K562 (cell line): ENCODE measurements around the gene SNCG. TPM values are rescaled to one million over a fixed set of nuclear protein-coding genes. Genes with fewer than 3 reads are reported as not detected.

Experiments used
- CHD2 ChIP-seq: IDR thresholded peaks from 2 replicates; pipeline ENCODE4 v1.6.1; 2011; ENCODE audit warnings: low read depth, low read length
- FOS ChIP-seq: IDR thresholded peaks from 3 replicates; pipeline ENCODE4 v1.6.1; 2011; ENCODE audit not compliant: insufficient read length; ENCODE audit errors: extremely low read depth
- HDAC6 ChIP-seq: IDR thresholded peaks from 2 replicates; pipeline ENCODE4 v1.6.1; 2012; ENCODE audit warnings: low read depth, mild to moderate bottlenecking, control low read depth, inconsistent platforms, low read length, moderate library complexity
- HNRNPH1 ChIP-seq: fragments of 200-400 bp; formaldehyde crosslinking; optimal IDR thresholded peaks from 2 replicates; pipeline ENCODE3; 2017; ENCODE audit warnings: low read depth, mild to moderate bottlenecking, low read length, moderate library complexity
- MAFF ChIP-seq: IDR thresholded peaks from 2 replicates; pipeline ENCODE4 v1.6.1; 2012; ENCODE audit warnings: low read length, improper control_type of control experiment
- MTA3 ChIP-seq: fragments of 450-650 bp; formaldehyde crosslinking; IDR thresholded peaks from 2 replicates; pipeline ENCODE4 v1.6.1; 2017; ENCODE audit warnings: mild to moderate bottlenecking, borderline replicate concordance
- MYC ChIP-seq, 2 experiments: fragments of 250-450 bp in 1 of 2; sonication (Bioruptor Pico) in 1 of 2; IDR thresholded peaks; 2 replicates each; pipeline versions ENCODE4 v1.5.1 to v1.6.1; 2012 to 2021; ENCODE audit warnings: low read depth in 2 of 2, borderline replicate concordance in 1 of 2, improper control_type of control experiment in 1 of 2, low read length in 1 of 2, mild to moderate bottlenecking in 1 of 2, moderate library complexity in 1 of 2
- PHF8 ChIP-seq: fragments of 200-600 bp; sonication (generic); IDR thresholded peaks from 2 replicates; pipeline ENCODE4 v1.6.1; 2012; ENCODE audit warnings: mixed run types, mild to moderate bottlenecking, inconsistent platforms, low read length, moderate library complexity, borderline replicate concordance
- POLR2A ChIP-seq: fragments of 450-650 bp; conservative IDR thresholded peaks from 2 replicates; pipeline ENCODE4 v1.6.1; 2016
- SNRNP70 ChIP-seq: fragments of 200-400 bp; formaldehyde crosslinking; optimal IDR thresholded peaks from 2 replicates; pipeline ENCODE3; 2017; ENCODE audit warnings: low read depth, low read length
- SREBF2 ChIP-seq: sonication (generic); formaldehyde crosslinking; IDR thresholded peaks from 2 replicates; pipeline ENCODE4 v1.4.0; 2020; ENCODE audit warnings: mild to moderate bottlenecking, missing genetic modification reagents
- SRSF3 ChIP-seq: fragments of 200-400 bp; formaldehyde crosslinking; IDR thresholded peaks from 2 replicates; pipeline ENCODE4 v1.6.1; 2016; ENCODE audit warnings: mild to moderate bottlenecking, low read length, moderate library complexity; ENCODE audit not compliant: insufficient read depth
- TEAD4 ChIP-seq, 2 experiments: sonication (generic) in 1 of 2; formaldehyde crosslinking in 1 of 2; IDR thresholded peaks; 2 replicates each; pipeline versions ENCODE4 v1.6.1 to v1.8.0; 2012 to 2022; ENCODE audit warnings: borderline replicate concordance in 1 of 2, inconsistent platforms in 1 of 2, low read length in 1 of 2, mild to moderate bottlenecking in 1 of 2, missing genetic modification reagents in 1 of 2
- ZNF436 ChIP-seq: fragments of 250-450, 450-650 bp; sonication (Bioruptor Pico); formaldehyde crosslinking; IDR thresholded peaks from 2 replicates; pipeline ENCODE4 v1.7.0; 2020; ENCODE audit warnings: mild to moderate bottlenecking
- polyA plus RNA-seq, 8 experiments: library from polyadenylated mRNA; depleted of rRNA in 4 of 8; stranded (reverse) in 5 of 8; unstranded in 3 of 8; fragments of >200 nt; fragmentation: Nextera tagmentation in 2 of 8; fragmentation: Illumina TruSeq in 1 of 8; extraction: Ambion mirVana in 2 of 8; extraction: Trizol in 1 of 8; gene quantifications; 2 replicates each; pipeline versions ENCODE4 v1.2.1 to v1.2.3, GENCODE V29; 2011 to 2014; ENCODE audit warnings: inconsistent platforms in 1 of 8, missing spikeins in 1 of 8
- total RNA-seq, 7 experiments: library from RNA; depleted of rRNA in 6 of 7; stranded (reverse); fragments of >200 nt in 6 of 7; fragmentation: Illumina TruSeq in 2 of 7; extraction: Trizol in 2 of 7; gene quantifications; 2 replicates each; pipeline versions ENCODE4 v1.2.1 to v1.2.3, GENCODE V29; 2011 to 2021; ENCODE audit warnings: low replicate concordance in 1 of 7
- TF ChIP-seq, protein P1 (sequence below): fragments of 450-650 bp; IDR thresholded peaks from 2 replicates; pipeline ENCODE4 v1.6.1; 2016; ENCODE audit warnings: low read depth
- TF ChIP-seq, protein P2 (sequence below): fragments of 250-450 bp; sonication (Bioruptor Pico); IDR thresholded peaks from 2 replicates; pipeline ENCODE4 v1.5.0; 2021; ENCODE audit warnings: mild to moderate bottlenecking, moderate library complexity

Gene SNCG
- total and polyA plus RNA-seq, 9 of the 15 experiments (the other 6 are each of a cell fraction or from before 2014, with no cell fraction given) = 9.8 to 146 (median 93.6) TPM

DNA sequence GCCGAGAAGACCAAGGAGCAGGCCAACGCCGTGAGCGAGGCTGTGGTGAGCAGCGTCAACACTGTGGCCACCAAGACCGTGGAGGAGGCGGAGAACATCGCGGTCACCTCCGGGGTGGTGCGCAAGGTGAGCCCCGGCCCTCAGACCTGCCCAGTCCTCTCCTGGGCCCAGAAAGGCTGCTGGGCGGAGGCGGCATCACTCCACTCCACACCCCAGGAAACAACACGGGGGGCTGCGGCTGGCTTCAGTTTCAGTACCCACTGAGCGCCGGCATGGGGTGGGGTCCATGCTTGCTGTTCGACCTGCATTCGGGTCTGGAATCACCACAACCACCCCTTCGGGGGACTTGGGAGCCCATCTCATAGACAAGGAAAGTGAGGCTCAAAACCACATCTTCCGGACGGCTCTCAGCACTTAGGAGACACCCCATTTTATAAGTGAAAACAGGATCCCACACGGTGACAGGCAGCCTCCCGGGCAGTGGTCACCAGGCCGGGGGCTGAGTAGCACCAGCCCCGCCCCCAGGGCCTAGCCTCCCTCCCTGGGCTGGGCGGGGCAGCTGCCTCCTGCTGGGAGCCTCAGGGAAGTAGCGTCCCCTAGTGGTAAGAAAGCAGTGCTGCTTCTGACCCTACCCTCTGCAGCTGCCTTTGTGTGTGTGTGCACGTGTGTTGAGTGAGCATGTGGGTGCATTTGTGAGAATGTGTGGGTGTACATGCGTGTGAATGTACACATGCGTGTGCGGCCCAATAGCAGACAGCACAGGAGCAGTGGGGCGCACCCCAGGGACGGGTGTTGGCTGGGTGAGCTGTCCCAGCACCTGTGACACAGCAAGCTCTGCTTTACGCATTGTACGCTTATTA lies 1.8 kb downstream of the SNCG start (continued):
- TF ChIP-seq, protein P1, sequence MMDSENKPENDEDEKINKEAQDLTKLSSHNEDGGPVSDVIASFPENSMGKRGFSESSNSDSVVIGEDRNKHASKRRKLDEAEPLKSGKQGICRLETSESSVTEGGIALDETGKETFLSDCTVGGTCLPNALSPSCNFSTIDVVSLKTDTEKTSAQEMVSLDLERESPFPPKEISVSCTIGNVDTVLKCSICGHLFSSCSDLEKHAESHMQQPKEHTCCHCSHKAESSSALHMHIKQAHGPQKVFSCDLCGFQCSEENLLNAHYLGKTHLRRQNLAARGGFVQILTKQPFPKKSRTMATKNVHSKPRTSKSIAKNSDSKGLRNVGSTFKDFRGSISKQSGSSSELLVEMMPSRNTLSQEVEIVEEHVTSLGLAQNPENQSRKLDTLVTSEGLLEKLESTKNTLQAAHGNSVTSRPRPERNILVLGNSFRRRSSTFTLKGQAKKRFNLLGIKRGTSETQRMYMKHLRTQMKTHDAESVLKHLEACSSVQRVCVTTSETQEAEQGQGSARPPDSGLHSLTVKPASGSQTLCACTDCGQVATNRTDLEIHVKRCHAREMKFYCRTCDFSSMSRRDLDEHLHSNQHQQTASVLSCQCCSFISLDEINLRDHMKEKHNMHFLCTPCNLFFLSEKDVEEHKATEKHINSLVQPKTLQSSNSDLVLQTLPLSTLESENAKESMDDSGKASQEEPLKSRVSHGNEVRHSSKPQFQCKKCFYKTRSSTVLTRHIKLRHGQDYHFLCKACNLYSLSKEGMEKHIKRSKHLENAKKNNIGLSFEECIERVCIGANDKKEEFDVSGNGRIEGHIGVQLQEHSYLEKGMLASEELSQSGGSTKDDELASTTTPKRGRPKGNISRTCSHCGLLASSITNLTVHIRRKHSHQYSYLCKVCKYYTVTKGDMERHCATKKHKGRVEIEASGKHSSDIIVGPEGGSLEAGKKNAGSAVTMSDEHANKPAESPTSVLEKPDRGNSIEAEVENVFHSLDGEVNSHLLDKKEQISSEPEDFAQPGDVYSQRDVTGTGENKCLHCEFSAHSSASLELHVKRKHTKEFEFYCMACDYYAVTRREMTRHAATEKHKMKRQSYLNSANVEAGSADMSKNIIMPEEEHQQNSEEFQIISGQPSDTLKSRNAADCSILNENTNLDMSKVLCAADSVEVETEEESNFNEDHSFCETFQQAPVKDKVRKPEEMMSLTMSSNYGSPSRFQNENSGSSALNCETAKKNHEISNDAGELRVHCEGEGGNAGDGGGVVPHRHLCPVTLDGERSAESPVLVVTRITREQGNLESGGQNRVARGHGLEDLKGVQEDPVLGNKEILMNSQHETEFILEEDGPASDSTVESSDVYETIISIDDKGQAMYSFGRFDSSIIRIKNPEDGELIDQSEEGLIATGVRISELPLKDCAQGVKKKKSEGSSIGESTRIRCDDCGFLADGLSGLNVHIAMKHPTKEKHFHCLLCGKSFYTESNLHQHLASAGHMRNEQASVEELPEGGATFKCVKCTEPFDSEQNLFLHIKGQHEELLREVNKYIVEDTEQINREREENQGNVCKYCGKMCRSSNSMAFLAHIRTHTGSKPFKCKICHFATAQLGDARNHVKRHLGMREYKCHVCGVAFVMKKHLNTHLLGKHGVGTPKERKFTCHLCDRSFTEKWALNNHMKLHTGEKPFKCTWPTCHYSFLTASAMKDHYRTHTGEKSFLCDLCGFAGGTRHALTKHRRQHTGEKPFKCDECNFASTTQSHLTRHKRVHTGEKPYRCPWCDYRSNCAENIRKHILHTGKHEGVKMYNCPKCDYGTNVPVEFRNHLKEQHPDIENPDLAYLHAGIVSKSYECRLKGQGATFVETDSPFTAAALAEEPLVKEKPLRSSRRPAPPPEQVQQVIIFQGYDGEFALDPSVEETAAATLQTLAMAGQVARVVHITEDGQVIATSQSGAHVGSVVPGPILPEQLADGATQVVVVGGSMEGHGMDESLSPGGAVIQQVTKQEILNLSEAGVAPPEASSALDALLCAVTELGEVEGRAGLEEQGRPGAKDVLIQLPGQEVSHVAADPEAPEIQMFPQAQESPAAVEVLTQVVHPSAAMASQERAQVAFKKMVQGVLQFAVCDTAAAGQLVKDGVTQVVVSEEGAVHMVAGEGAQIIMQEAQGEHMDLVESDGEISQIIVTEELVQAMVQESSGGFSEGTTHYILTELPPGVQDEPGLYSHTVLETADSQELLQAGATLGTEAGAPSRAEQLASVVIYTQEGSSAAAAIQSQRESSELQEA = no peak
- no peak for TF ChIP-seq SNRNP70
- TF ChIP-seq POLR2A = peak; percentile 44; the same call in 1 of the 2 replicates
- no peak for TF ChIP-seq MTA3
- TF ChIP-seq, protein P2, sequence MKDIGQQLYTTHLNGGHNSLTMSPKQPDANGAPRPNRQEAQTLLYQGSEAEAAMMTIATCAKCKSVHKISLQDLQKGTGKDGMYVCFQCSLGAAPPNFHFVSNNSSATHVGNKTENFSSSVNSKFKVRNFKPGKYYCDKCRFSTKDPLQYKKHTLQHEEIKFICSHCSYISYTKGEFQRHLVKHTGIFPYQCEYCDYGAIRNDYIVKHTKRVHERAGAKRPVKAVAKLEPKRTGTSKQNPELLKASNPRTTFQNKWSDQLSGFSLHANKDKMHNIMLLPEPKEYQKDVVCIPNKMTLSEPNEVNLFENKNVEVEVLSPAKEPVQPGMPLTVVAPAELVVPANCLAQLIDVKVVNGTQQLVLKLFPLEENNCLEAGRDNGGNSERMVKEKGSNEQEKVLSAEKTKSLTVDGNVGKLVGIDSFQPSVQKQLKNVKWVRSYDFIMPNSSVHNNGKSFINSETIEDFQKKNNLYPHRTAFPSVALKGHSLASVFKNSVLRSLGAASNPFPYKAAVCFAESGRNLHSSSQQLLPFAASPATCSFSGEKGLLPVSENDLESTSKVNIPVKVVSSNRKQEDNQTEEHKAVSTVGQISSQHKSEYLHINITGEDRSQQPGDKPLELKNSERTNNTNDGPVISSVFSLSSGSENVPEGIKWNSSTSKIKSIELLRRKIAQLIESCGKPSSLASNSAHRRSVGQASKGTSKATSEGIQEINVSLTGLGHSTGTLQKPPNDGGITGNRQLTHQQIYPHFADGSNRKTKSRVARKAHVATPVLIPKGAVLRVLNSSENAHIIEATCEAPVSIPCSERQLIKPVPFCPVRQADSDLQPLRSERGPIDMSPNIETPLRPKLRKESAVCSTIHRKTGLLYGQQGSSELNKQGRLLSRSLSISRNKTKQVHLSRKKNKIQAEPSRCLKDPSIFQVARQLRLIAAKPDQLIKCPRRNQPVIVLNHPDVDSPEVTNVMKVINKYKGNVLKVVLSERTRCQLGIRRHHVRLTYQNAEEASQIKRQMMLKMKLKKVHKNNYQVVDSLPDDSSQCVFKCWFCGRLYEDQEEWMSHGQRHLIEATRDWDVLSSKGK (CRISPR knock-in tag) = no peak
- no peak for TF ChIP-seq SREBF2 (CRISPR knock-in tag)
- TF ChIP-seq MYC (IDR thresholded peaks at IDR 0.05; ENCODE audit: low read depth, low read length) = peak; percentile 73
- no peak for TF ChIP-seq MYC (CRISPR knock-in tag; IDR thresholded peaks at IDR 0.05; ENCODE audit: borderline replicate concordance, low read depth)
- no peak for TF ChIP-seq MAFF
- no peak for TF ChIP-seq CHD2
- no peak for TF ChIP-seq TEAD4 (IDR thresholded peaks at IDR 0.05; ENCODE audit: low read length)
- TF ChIP-seq TEAD4 (CRISPR knock-in tag; IDR thresholded peaks at IDR 0.05; ENCODE audit: borderline replicate concordance) = no peak
- no peak for TF ChIP-seq SRSF3
- no peak; the same call in 1 of the 2 replicates for TF ChIP-seq PHF8
- no peak for TF ChIP-seq HDAC6
- no peak for TF ChIP-seq FOS
- TF ChIP-seq HNRNPH1 = no peak
- no peak for TF ChIP-seq ZNF436 (CRISPR knock-in tag)
